Right ventricle myocardium inferior (tissue), 1 donor: ENCODE results near the gene SSBP1. TPM values are rescaled to one million over a fixed set of nuclear protein-coding genes. Genes with fewer than 3 reads are reported as not detected.
"Not testable (repeated sequence)": the region's sequence is repeated elsewhere in the genome, so short reads cannot be mapped to it uniquely, and the experiment has no call there.

Experiments
- ATAC-seq: fragments of 200-7000 bp; cut with Tn5 transposase; one replicate; pipeline ENCODE4 v1.9.1; 2020; ENCODE audit warnings: mild to moderate bottlenecking, moderate library complexity
- DNase-seq: peaks from one replicate; pipeline ENCODE4 v3.0.0; 2021; ENCODE audit errors: missing footprints
- intact Hi-C: fragments of 100-400 bp; cut with DNase I; formaldehyde crosslinking; loops from one replicate; pipeline ENCODE4 v1.11.0; 2022
- total RNA-seq: library from RNA; stranded (reverse); fragmentation: NEBNext Ultra II Directional; extraction: Animal tissue kit (Norgen Biotek cat#: 25700); gene quantifications from one replicate; pipeline ENCODE4 v1.2.1, GENCODE V29; 2021
- donor health status: DM: no; HTN: yes; CAD: no; lungs with severe emphysema.

The SSBP1 gene
- total RNA-seq, 1 donor from 2014 or later = 109 TPM

DNA sequence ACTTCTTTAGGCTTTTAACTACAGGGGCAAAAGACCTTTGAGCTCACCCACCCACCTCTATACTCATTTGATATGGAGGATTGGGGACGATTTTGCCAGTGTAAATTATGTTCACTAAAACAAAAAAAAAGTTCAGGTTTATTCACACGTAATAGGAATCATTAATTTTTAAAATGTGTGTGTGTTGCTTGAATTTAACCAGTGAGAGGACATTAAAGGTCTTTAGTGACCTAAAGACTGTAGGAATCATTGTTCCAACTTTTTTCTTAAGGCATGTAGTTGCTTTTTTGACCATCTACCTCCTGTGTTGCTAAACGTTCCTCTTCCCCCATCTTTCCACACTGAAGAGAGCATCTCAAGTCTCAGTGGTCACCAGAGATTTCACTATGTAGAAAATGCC lies 1.1 kb downstream of the SSBP1 start:
- no peak for DNase-seq
- ATAC-seq = no peak
- intact Hi-C loops = no loop called here

DNA sequence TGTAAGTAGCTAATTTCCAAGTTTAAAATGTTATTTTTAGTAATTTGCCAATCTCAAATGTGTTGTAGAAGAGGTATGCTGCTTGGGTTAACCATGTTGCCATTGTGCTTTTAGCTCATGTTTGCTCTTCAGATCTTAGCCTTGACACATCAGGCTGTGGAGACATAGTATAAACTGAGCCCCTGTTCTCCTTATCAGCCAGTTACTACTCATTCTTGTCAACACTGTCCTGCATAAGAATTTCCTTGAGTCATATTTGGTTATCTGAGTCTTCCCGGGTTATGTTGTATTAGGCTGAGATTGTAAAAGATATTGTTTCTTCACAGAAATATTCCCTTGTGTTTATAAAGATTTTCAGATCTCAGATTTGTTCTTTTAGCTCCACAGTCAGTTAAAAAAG lies 4.1 kb downstream of the SSBP1 start:
- no peak for ATAC-seq
- intact Hi-C loops = no loop called here
- no peak for DNase-seq

DNA sequence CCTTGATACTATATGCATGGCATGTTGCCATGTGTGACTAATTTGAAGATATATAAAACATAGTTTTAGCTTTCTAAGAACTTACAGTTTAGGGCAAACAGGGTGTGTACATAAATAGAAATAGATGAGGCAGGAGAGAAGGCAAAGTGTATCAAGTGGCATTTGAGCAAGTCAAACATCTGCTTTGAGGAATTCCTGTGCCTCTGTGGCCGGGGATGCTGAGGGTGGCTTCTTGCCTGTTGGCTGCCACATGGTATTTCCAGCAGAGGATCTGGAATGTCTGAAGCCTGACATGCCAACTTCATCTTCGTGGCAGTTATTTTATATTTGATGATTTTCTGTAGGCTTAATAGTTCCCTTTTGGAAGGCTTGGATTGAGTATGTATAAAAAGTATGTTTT lies 6.0 kb downstream of the SSBP1 start:
- DNase-seq (no peak), ATAC-seq (no peak)
- intact Hi-C loops = no loop called here

DNA sequence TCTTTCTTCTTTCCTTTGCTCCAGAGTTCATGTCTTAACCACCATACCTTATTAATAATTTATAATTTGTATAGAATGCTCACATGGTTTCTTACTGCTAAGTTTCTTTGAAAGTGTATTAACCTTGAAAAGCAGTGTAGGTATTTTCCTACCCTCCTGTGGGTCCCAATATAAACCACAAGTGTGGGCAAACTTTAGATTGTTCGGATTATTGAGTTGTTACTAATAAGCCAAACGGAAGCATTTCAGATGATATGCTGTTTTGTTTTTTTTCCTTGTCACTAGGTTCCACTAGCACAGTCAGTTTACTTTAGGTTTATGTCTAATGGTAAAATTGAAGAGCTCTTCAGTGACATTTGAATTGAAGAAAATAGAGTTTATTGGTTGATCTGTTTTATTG lies 10.2 kb downstream of the SSBP1 start:
- intact Hi-C loops = no loop called here
- no peak for ATAC-seq
- DNase-seq = no peak

DNA sequence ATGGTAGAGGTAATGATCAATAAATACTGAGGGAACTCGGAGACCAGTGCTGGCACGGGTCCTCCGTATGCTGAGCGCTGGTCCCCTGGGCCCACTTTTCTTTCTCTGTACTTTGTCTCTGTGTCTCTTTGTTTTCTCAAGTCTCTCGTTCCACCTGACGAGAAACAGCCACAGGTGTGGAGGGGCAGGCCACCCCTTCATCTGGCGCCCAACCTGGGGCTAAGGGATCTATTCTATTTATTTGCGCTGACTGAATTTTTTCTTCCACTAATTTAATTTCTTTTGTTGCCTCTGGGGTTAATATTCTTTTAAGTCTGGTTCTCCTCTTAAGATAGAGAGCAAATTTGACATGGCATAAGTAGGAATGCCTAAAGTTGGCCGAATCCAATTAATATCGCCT lies 13.7 kb downstream of the SSBP1 start:
- ATAC-seq, DNase-seq, intact Hi-C loops: not testable (repeated sequence)

DNA sequence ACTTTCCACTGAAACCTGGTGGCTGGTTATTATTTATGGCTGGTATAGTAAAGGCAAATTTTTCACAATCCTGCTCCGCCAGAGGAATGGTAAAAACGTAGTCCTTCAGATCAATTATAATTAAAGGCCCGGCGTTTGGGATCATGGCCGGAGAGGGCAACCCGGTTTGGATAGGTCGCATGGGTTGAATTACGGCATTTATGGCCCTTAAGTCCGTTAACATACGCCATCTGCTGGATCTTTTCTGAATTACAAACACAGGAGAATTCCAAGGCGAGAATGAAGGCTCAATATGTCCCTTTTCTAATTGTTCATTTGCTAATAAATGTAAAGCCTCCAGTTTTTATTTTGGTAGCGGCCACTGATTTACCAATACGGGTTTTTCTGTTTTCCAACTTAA lies 14.5 kb downstream of the SSBP1 start:
- no peak for DNase-seq
- no peak for ATAC-seq
- intact Hi-C loops = no loop called here

DNA sequence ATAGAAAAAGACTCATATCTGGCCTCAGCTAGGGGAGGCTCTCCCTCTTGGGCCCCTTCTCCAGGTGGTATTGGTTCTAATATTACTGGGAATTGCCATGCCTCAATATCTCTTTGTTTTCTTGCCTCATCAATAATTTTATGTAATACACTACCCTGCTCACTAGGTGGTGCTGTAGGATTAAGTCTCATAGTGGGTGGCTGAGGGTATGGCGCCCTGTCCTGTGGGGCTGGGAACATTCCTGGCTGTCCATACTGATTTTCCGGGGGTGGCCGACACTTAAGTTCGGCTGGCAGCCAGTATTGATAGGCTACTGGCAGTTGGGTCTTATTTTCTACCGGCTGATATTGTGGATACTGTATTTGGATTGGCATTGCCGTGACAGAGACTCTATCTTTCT lies 16.8 kb downstream of the SSBP1 start:
- no peak for ATAC-seq

DNA sequence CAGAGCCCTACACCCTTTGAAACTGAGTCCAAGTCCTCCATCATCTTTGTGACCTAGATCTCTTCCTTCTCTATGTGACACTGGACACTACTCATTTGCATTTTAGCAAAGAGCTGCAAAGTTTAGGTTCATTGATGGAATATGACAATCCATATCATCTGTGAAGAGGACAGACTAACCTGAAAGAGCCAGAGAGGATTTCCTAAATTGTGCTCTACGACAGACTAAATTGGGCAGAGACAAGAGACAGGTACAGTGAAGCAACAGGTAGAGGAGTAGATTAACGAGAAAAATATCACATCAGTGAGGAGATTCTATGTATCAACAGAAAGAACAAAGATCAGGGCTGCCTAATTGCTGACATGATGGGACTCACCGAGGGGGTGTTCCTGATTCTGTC lies 25.6 kb downstream of the SSBP1 start, which contains the start of gene TAS2R3:
TAS2R3 (plus strand) TSS at position 301 of the 400 bp plus-strand sequence; CDS start at position 363, 62 bp downstream.
- ATAC-seq = no peak
- intact Hi-C loops = no loop called here
- DNase-seq = no peak

More for the DNA sequence above, 16.8 kb downstream of the SSBP1 start:
- no peak for DNase-seq
- intact Hi-C loops = no loop called here

DNA sequence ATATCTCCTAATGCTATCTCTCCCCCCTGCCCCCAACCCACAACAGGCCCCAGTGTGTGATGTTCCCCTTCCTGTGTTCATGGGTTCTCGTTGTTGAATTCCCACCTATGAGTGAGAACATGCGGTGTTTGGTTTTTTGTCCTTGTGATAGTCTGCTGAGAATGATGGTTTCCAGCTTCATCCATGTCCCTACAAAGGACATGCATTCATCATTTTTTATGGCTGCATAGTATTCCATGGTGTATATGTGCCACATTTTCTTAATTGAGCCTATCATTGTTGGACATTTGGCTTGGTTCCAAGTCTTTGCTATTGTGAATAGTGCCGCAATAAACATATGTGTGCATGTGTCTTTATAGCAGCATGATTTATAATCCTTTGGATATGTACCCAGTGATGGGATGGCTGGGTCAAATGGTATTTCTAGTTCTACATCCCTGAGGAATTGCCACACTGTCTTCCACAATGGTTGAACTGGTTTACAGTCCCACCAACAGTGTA lies 32.0 kb downstream of the SSBP1 start:
- intact Hi-C loops, DNase-seq, ATAC-seq: not testable (repeated sequence)

DNA sequence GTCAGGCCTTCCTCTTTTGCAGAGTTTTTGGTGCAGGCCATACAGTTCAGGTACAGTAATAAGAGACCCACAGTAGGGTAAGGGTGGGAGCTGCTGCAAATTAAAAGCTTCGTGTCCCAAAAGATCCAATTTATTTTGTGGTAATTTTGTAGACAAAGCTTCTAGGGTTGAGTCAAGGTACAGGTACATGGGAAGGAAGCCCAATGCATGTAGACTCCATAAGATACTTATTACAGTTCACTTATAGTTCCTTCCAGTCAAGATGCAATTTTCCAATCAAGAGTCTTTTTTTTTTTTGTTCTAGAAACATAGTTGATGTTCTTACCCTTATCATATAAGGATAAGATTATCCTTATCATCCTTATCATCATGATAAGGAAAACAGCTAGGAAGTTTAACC lies 38.2 kb downstream of the SSBP1 start, which contains the start of gene TAS2R4:
TAS2R4 (plus strand) TSS at position 301 of the 400 bp plus-strand sequence. CDS start 1,815 bp downstream, outside the sequence.
- DNase-seq (no peak), ATAC-seq (no peak)
- intact Hi-C loops = no loop called here

DNA sequence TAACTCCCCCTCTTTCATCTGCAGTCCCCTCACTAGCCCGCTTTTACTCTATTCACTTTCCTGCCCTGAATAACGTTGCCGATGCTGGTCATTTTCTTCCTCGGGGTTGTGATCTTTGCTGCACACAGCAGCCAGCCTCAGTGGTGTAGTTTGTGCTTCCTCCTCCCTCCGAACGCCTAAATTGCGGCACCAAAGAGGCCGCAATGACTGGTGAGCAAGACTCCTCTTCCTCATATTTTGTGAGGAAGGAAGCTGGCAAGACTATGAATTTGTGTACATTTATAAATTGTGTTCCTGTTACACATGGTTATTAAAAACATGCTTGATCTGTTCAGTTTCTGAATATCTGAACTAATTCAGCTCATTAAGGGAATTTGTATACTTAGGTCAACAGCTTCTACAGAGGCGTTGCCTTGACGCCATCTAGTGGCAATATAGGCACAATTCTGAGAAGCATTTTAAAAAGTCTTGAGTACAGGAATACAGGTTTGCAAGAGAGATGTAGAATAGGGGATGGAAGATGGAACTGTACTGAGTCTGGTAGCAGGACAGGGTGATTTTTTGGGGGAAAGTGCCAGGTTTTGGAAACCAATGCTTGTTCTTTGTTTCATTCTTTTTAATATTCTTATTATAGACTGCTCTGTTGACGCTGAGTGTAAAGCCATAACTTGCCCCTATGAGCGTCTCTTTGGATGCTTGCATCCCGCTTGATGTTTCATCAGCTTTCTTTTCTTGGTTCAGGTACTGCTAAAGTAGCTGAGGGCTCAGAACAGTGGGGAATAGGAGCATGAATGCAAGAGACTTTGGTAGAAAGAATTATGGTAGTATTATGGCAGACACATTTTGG lies 47.8 kb downstream of the SSBP1 start:
- ATAC-seq (no peak), DNase-seq (no peak)
- intact Hi-C loops = no loop called here

DNA sequence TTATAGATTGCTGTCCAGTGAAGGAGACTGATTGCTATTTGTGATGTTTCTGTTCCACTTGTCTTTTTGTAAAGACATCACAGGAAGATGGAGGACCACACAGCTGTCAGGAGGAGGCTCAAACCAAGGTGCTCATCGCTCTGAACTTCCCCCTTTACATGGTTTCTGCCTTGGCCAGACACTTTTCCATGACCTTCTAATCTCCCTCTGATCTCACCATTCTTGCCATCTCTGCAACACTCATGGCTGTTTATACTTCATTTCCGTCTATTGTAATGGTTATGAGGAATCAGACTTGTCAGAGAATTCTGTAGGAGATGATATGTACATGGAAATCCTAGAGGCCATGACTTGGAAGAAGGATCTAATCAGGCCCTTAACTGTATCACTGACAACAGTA lies 50.1 kb downstream of the SSBP1 start:
- DNase-seq (no peak), ATAC-seq (no peak)
- intact Hi-C loops = no loop called here

DNA sequence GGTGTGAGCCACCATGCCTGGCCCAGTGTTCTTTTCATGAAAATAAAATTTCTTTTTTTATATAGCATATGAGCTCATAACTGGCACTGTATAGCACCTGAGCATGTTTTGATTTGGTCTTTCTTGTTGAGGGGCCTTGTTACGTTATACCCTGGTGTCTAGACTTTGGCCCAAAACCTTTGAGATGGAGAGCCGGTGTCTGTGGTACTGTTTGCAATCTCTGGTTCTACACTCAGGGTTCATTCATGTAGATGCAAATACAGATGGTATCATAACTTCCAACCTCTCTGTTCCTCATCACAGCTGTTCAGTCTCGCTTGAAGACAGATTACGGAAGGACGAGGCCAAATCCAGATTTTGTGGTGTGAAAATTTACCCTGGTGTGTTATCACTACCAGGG lies 51.8 kb downstream of the SSBP1 start, which contains the start of gene TAS2R5:
TAS2R5 (plus strand) TSS at position 301 of the 400 bp plus-strand sequence. CDS start 145 bp downstream, outside the sequence.
- intact Hi-C loops = no loop called here
- DNase-seq (no peak), ATAC-seq (no peak)

DNA sequence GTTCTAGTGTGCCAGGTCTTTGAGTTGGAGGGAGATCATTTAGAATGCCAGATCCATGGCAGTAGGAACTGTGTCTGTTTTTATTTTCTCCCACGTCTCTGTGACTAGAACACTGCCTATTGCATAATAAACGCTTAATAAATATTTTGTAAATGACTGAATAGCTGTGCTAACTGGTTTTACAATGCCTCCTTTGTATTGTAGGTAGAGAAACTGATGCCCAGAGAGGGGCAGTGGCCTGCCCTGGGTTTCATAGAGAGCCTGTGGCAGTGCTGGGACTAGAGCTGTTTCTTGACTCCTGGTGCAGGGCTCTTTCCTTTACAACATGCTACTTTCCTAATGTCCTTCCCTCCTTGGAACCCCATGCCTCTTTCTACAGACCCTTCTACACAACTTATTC lies 54.4 kb downstream of the SSBP1 start:
- ATAC-seq = no peak
- intact Hi-C loops = no loop called here
- no peak for DNase-seq

Other genes starting within 250 kb of the SSBP1 start
- 28.4 TPM for gene AGK, start 186.9 kb upstream of the SSBP1 start, total RNA-seq
- gene DENND11, start 36.2 kb upstream of the SSBP1 start, total RNA-seq = 9.1 TPM
- gene WEE2, start 30.0 kb upstream of the SSBP1 start, total RNA-seq = not detected
- 0.43 TPM for gene TAS2R3, start 25.7 kb downstream of the SSBP1 start, total RNA-seq
- 0.14 TPM for gene TAS2R4, start 38.3 kb downstream of the SSBP1 start, total RNA-seq
- 0.27 TPM for gene TAS2R5, start 51.9 kb downstream of the SSBP1 start, total RNA-seq
- gene PRSS37, start 103.1 kb downstream of the SSBP1 start, total RNA-seq = not detected
- not detected for gene OR9A4, start 178.0 kb downstream of the SSBP1 start, total RNA-seq
- 0.41 TPM for gene CLEC5A, start 208.6 kb downstream of the SSBP1 start, total RNA-seq
- not detected for gene TAS2R38, start 235.4 kb downstream of the SSBP1 start, total RNA-seq